ENCODE data around the gene TOR4A. TPM values are rescaled to one million over a fixed set of nuclear protein-coding genes. Genes with fewer than 3 reads are reported as not detected.
"Not testable (repeated sequence)": the region's sequence is repeated elsewhere in the genome, so short reads cannot be mapped to it uniquely, and the experiment has no call there.

TOR4A gene
- total RNA-seq, 1 donor from 2014 or later = 29.8 TPM

DNA sequence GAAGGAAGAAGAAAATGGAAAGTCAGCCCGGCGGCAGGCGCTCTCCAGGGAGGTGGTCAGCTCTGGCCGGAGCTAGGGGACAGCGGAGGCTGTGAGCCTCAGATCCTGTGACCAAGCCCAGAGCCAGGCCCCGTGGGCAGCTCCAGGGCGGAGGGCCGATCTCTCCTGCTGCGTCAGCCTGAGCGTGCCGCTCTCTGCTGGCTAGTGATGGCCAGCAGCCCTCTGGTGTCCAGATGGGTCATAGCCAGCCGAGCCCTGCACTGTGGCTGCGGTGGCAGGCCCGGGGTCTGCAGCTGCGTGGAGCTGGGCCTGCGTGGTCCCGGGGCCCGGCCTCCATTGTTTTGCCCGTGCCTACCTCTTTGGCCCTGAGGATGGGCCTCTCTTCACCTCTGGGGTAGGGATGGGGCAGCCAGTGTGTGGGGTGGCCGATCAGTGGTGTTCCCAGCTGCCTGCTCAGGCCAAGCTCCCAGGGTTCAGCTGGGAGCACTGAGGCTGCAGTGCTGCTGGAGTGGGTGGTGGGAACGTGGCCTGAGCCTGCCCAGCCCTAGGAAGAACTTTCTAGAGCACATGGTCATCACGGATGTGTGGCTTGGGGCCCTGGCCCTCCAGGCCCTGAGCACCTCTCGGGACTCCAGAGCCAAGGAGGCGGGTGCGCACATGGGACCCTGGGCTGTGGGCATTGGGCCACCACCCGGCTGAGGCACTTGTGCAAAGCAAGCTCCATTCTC is 41.6 kb downstream of the TOR4A start:
- peak; percentile 93 for DNase-seq

DNA sequence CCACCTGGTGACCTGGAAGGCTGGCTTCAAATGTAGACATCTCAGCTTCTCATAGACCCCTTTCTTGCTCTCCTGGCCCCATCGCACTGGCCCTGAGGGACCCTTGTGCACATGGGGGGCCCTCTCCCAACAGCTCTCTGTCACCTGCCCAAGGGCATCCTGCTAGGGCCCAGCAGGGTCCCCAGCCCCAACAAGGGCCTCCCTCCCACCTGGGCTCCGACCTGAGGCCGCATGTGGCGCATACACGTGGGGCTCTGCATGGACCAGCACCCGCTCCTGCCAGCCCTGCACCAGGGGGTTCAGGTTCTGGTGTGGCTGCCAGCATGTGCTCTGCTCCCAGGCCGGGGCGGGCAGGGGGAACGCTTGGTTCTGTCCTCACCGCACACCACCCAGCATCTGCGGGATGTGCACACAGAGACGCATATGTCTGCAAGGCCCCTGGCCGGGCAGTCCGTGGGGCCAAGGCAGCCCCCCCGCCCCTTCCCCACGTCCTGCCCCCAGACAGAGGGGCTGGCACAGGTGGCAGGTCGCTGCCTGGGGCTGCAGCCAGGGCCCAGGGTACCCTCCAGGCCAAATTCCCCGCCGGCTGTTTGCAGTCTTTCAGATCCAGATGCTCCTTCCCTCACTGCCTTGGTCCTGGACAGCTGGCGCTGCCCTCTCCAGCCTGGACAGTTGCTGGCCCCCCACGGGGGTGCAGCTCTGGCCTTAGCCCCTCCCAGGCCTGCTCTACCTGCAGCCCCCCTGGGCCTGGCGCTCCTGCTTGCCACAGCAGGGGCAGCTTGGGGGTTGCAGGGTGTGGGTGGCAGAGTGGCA is 42.4 kb downstream of the TOR4A start:
- DNase-seq = no peak

DNA sequence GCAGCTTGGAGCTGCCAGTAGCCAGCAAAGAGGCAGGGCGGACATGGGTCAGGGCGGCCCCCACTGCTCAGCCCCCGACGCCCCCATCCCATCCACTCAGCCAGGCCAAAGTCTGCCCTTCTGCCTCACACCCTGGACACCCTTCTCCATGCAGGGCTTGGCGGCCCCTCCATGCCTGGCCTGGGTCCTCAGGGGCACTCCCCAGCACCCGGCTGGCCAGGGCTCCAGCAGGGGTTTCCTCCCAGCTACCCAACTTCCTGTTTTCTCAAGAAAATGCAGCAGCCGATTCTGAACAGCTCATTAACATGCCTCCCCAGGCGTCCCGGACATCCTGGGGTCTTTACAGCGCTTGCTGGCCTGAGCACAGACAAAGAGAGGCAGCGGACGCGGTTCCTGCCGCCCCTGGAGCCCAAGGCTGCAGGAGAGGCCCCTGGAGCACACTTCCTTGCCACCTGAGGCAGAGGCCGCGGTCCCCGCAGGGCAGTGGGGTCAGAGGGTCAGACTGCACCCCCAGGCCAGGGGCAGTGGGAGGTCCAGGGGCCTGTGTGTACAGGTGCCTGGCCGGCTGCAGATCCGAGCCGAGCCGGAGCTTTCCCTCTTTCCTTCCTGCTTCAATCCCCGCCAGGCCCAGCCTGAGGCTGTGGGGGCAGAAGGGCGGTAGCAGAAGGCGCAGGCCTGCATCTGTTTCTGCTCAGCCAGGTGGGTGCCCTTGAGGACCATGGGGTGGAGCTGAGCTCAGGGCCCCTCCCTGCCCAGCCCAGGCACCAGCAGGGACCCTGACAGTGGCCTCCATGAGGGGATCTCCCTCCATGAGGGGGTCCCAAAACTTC is 43.2 kb downstream of the TOR4A start:
- peak; percentile 95 for DNase-seq

- DNase-seq = no peak
Observed at GRCh38 chr9:137321726-137322361, 44.3 kb downstream of the TOR4A start.

GRCh38 chr9:137323531-137324331 is 46.2 kb downstream of the TOR4A start:
- DNase-seq = no peak

DNA sequence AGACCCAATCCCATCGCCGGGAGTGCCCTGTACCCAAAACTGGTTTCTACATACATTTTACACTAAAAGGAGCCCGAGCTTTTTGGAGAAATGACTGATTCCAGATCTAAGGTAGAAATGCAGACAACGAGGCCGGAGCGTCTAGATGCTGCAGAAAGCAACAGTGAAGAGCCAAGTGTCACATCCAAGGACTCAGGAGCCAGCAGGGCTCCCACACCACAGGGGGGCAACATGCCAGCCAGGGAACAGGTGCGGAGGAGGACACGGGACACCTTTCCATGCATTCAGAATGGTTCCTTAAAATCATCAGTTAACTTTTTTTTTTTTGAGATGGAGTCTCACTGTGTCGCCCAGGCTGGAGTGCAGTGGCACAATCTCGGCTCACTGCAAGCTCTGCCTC is 47.6 kb downstream of the TOR4A start:
- no peak for DNase-seq

DNA sequence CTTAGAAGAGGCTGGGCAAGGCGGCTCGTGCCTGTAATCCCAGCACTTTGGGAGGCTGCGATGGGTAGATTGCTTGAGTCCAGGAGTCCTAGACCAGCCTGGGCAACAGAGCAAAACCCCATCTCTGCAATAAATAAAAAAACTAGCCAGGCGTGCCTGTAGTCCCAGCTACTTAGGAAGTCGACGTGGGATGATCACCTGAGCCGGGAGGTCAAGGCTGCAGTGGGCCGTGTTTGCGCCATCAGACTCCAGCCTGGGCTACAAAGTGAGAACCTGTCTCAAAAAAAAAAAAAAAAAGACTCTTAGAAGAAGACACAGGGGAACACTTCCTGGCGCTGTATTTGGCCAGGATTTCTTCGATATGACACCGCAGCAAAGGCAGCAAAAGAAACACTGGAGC is 48.3 kb downstream of the TOR4A start:
- DNase-seq = no peak

DNA sequence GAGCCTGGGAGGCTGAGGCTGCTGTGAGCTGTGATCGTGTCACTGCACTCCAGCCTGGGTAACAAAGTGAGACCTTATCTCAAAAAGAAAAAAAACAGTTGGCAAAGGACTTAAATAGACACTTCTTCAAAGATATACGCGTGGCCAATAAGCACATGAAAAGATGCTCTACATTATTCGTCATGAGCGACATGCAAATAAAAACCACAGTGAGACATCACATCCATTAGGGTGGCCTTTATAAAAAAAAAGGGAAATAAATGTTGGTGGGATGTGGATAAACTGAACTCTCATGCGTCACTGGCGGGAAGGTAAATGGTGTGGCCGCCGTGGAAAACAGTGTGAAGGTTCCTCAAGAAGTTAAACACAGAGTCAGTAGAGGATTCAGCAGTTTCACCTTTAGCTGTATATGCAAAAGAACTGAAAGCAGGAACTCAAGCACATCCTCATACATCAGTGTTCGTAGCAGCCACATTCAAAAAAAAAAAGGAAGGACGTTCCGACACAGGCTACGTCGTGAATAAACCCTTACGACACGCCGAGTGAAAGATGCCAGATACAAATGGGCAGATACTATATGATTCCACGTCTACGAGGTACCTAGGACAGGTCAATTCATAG is 49.0 kb downstream of the TOR4A start:
- no peak for DNase-seq

GRCh38 chr9:137327641-137328550 is 50.4 kb downstream of the TOR4A start:
- DNase-seq = not testable (repeated sequence)

- DNase-seq = not testable (repeated sequence)
Observed at GRCh38 chr9:137329590-137329989, 52.1 kb downstream of the TOR4A start.

GRCh38 chr9:137330689-137331088 is 53.2 kb downstream of the TOR4A start:
- no peak for DNase-seq

- DNase-seq = no peak
Observed at GRCh38 chr9:137331929-137332328, 54.4 kb downstream of the TOR4A start.

Other genes with a start within 250 kb of the TOR4A start
- 8.5 and 13.3 TPM in 2 replicates for gene ABCA2, start 249.5 kb upstream of the TOR4A start, total RNA-seq
- not detected in 2 replicates for gene FUT7, start 245.6 kb upstream of the TOR4A start, total RNA-seq
- 39.7 and 46.8 TPM in 2 replicates for gene NPDC1, start 231.5 kb upstream of the TOR4A start, total RNA-seq
- not detected in 2 replicates for gene ENTPD2, start 223.7 kb upstream of the TOR4A start, total RNA-seq
- gene SAPCD2, start 207.2 kb upstream of the TOR4A start, total RNA-seq = 6.0 and 36.3 TPM in 2 replicates
- gene UAP1L1, start 200.2 kb upstream of the TOR4A start, total RNA-seq = 27.0 and 27.2 TPM in 2 replicates
- gene MAN1B1, start 190.7 kb upstream of the TOR4A start, total RNA-seq = 73.1 and 76.6 TPM in 2 replicates
- gene DPP7, start 163.0 kb upstream of the TOR4A start, total RNA-seq = 81.5 and 98.5 TPM in 2 replicates
- 0.05 and 0.17 TPM in 2 replicates for gene GRIN1, start 138.6 kb upstream of the TOR4A start, total RNA-seq
- not detected in 2 replicates for gene LRRC26, start 107.7 kb upstream of the TOR4A start, total RNA-seq
- not detected in 2 replicates for gene TMEM210, start 105.7 kb upstream of the TOR4A start, total RNA-seq
- gene ANAPC2, start 89.2 kb upstream of the TOR4A start, total RNA-seq = 23.1 and 33.6 TPM in 2 replicates
- 112 and 128 TPM in 2 replicates for gene SSNA1, start 89.0 kb upstream of the TOR4A start, total RNA-seq
- 4.6 and 6.6 TPM in 2 replicates for gene TPRN, start 77.0 kb upstream of the TOR4A start, total RNA-seq
- gene TMEM203, start 72.1 kb upstream of the TOR4A start, total RNA-seq = 31.1 TPM in 2 replicates
- 3.4 and 5.8 TPM in 2 replicates for gene NDOR1, start 72.0 kb upstream of the TOR4A start, total RNA-seq
- gene RNF208, start 55.5 kb upstream of the TOR4A start, total RNA-seq = 0.14 TPM in 1 of 2 replicates, not detected in the other
- gene CYSRT1, start 52.6 kb upstream of the TOR4A start, total RNA-seq = 0.17 and 0.37 TPM in 2 replicates
- gene RNF224, start 50.2 kb upstream of the TOR4A start, total RNA-seq = not detected in 2 replicates
- gene SLC34A3, start 46.8 kb upstream of the TOR4A start, total RNA-seq = not detected in 2 replicates
- 128 and 305 TPM in 2 replicates for gene TUBB4B, start 36.4 kb upstream of the TOR4A start, total RNA-seq
- 0.34 TPM in 1 of 2 replicates, not detected in the other for gene STPG3, start 26.4 kb upstream of the TOR4A start, total RNA-seq
- 55.3 and 83.7 TPM in 2 replicates for gene NELFB, start 22.4 kb upstream of the TOR4A start, total RNA-seq
- gene NRARP, start 24.5 kb downstream of the TOR4A start, total RNA-seq = 64.3 and 82.2 TPM in 2 replicates
- 32.9 and 43.1 TPM in 2 replicates for gene EXD3, start 145.4 kb downstream of the TOR4A start, total RNA-seq
- gene NOXA1, start 145.7 kb downstream of the TOR4A start, total RNA-seq = 1.5 and 2.6 TPM in 2 replicates
- gene ENTPD8, start 163.6 kb downstream of the TOR4A start, total RNA-seq = 0.23 and 0.34 TPM in 2 replicates
- gene NSMF, start 181.6 kb downstream of the TOR4A start, total RNA-seq = 32.7 and 32.8 TPM in 2 replicates